GM10847 (cell line): ENCODE data around the gene CD160.

ENCODE experiments used
- POLR2A ChIP-seq: IDR thresholded peaks from 2 replicates; pipeline ENCODE4 v1.6.1; 2011; ENCODE audit not compliant: insufficient read length; ENCODE audit errors: extremely low read depth

Gene CD160

GRCh38 chr1:145786271-145786670, 67.0 kb downstream of the CD160 start:
- no peak for TF ChIP-seq POLR2A

- TF ChIP-seq POLR2A: no peak
Observed at GRCh38 chr1:145788580-145788979, 69.3 kb downstream of the CD160 start.
